ENCODE data around the gene FRMD4A.

GRCh38 chr10:13857451-13857850, 473.3 kb downstream of the FRMD4A start:
- no peak for TF ChIP-seq POLR2A (IDR thresholded peaks at IDR 0.05)
- TF ChIP-seq CTCF (IDR thresholded peaks at IDR 0.05) = no peak

All from testis (tissue), 2 donors.